Measurements from ENCODE around the gene IGSF23.

IGSF23 gene

DNA sequence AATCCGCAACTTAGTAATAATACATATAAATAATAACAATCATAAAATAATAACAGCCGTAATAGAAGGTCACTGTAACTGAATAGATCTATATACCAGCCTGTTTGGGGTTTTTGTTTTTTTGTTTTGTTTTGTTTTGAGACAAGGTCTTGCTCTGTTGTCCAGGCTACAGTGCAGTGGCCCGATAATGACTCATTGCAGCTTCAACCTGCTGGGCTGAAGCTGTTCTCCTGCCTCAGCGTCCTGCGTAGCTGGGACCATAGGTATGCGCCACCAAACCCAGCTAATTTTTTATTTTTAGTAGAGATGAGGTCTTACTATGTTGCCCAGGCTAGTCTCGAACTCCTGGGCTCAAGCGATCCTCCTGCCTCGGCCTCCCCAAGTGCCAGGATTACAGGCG, 950 bp downstream of the IGSF23 start:
- H3K27ac ChIP-seq (replicated peaks; ENCODE audit: low read length): no peak overlapping the region
- no peaks in the 10 kb centered on the region for H3K36me3 ChIP-seq (replicated peaks in 1 of 2; ENCODE audit: control insufficient read depth in 2 of 2, insufficient read depth in 2 of 2, low read length in 2 of 2)
- H3K9me3 ChIP-seq (replicated peaks in 1 of 2; ENCODE audit: control insufficient read depth in 2 of 2, insufficient read depth in 1 of 2, low read depth in 1 of 2, low read length in 2 of 2): no peaks in the 10 kb centered on the region
- H2BK5ac ChIP-seq (ENCODE audit: low read length): no peak overlapping the region
- no peak overlapping the region for H3K14ac ChIP-seq (ENCODE audit: low read length)
- no peak overlapping the region for H2AK5ac ChIP-seq (ENCODE audit: low read depth, low read length)
- no peak overlapping the region for H3K4ac ChIP-seq (ENCODE audit: low read length)
- DNase-seq (ENCODE audit: low spot score): no peak
- no peak overlapping the region for H3K18ac ChIP-seq (ENCODE audit: low read length)
- no CpG with 5 or more reads among the region's 10 CpGs for WGBS, 2 donors (ENCODE audit: extremely low coverage in 2 of 2, insufficient read length in 2 of 2, insufficient replicate concordance in 1 of 2)
- H3K4me3 ChIP-seq (ENCODE audit: low read length in 2 of 2): no peak overlapping the region
- H3K9ac ChIP-seq (ENCODE audit: low read depth, low read length, poor library complexity): no peak overlapping the region
- H4K91ac ChIP-seq (ENCODE audit: low read depth, low read length, poor library complexity): no peak overlapping the region
- H2BK120ac ChIP-seq (ENCODE audit: low read depth, low read length): no peak overlapping the region
- no peak overlapping the region for H2BK15ac ChIP-seq (ENCODE audit: low read length)
- H3K4me1 ChIP-seq (ENCODE audit: control insufficient read depth in 2 of 2, insufficient read depth in 1 of 2, low read depth in 1 of 2, low read length in 2 of 2): no peaks in the 10 kb centered on the region
- no peak overlapping the region for H4K8ac ChIP-seq (ENCODE audit: low read depth, low read length)
- no peak overlapping the region for H3K4me2 ChIP-seq (ENCODE audit: insufficient read depth, low read length, poor library complexity, severe bottlenecking)
- H3K27me3 ChIP-seq (ENCODE audit: control insufficient read depth in 3 of 3, insufficient read depth in 3 of 3, low read depth in 1 of 3, low read length in 3 of 3): no peaks in the 10 kb centered on the region
- no peak overlapping the region for H3K23ac ChIP-seq (ENCODE audit: low read depth, low read length, poor library complexity)
- H2BK12ac ChIP-seq (ENCODE audit: low read length): no peak overlapping the region
- H3K79me1 ChIP-seq (ENCODE audit: low read depth, low read length): no peaks in the 10 kb centered on the region
- no peak overlapping the region for H2AFZ ChIP-seq (ENCODE audit: low read length)

GRCh38 chr19:44615863-44616247, 2.5 kb downstream of the IGSF23 start:
- Histone ChIP-seq H2AFZ (ENCODE audit: low read length) (no peak overlapping the region), H4K91ac (ENCODE audit: low read depth, low read length, poor library complexity) (no peak overlapping the region), H3K4ac (ENCODE audit: low read length) (no peak overlapping the region), H3K14ac (ENCODE audit: low read length) (no peak overlapping the region), H3K4me3 (ENCODE audit: low read length in 2 of 2) (no peak overlapping the region), H3K79me1 (ENCODE audit: low read depth, low read length) (no peaks in the 10 kb centered on the region), H3K9me3 (replicated peaks in 1 of 2; ENCODE audit: control insufficient read depth in 2 of 2, insufficient read depth in 1 of 2, low read depth in 1 of 2, low read length in 2 of 2) (no peaks in the 10 kb centered on the region), H3K23ac (ENCODE audit: low read depth, low read length, poor library complexity) (no peak overlapping the region), H3K27me3 (ENCODE audit: control insufficient read depth in 3 of 3, insufficient read depth in 3 of 3, low read depth in 1 of 3, low read length in 3 of 3) (no peaks in the 10 kb centered on the region), H2BK120ac (ENCODE audit: low read depth, low read length) (no peak overlapping the region), H4K8ac (ENCODE audit: low read depth, low read length) (no peak overlapping the region), H3K4me2 (ENCODE audit: insufficient read depth, low read length, poor library complexity, severe bottlenecking) (no peak overlapping the region), H2AK5ac (ENCODE audit: low read depth, low read length) (no peak overlapping the region), H3K27ac (replicated peaks; ENCODE audit: low read length) (no peak overlapping the region), H2BK15ac (ENCODE audit: low read length) (no peak overlapping the region), H3K4me1 (ENCODE audit: control insufficient read depth in 2 of 2, insufficient read depth in 1 of 2, low read depth in 1 of 2, low read length in 2 of 2) (no peaks in the 10 kb centered on the region), H3K9ac (ENCODE audit: low read depth, low read length, poor library complexity) (no peak overlapping the region), H2BK5ac (ENCODE audit: low read length) (no peak overlapping the region), H2BK12ac (ENCODE audit: low read length) (no peak overlapping the region), H3K18ac (ENCODE audit: low read length) (no peak overlapping the region), H3K36me3 (replicated peaks in 1 of 2; ENCODE audit: control insufficient read depth in 2 of 2, insufficient read depth in 2 of 2, low read length in 2 of 2) (no peaks in the 10 kb centered on the region)
- no peak for DNase-seq (ENCODE audit: low spot score)
- WGBS, 2 donors (ENCODE audit: extremely low coverage in 2 of 2, insufficient read length in 2 of 2, insufficient replicate concordance in 1 of 2): no CpG with 5 or more reads among the region's 5 CpGs

DNA sequence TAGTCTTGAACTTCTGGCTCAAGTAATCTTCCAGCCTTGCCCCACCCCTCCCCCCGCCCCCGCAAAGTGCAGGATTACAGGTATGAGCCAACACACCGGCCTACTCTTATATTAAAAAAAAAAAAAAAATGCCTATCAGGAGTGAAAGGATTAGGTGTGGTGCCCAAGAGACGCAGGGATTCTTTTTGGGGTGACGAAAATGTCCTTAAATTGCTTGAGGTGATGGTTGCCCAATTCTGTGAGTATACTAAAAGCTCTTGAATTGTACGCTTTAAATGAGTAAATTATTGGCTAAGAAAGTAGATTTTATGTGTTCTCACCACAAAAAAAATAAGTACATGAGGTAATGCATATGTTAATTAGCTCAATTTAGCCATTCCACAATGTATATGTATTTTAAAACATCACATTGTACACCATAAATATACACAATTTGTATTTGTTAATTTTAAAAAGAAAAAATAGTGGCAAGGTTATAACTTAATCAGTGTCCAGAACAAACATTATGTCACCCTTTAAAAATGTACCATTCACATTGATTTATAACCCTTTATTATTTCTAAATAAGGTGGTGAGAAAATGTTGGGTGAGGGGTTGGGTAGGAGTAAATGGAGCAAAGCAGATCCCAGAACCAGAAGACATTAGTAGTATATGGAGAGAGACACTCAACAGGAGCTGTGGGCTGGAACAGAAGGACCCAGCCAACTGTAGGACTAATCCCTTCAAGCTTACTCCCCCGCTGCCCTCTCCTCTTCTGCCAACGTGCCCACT, 3.9 kb downstream of the IGSF23 start:
- H3K4me3 ChIP-seq (ENCODE audit: low read length in 2 of 2): no peak overlapping the region
- H2BK12ac ChIP-seq (ENCODE audit: low read length): no peak overlapping the region
- H3K9me3 ChIP-seq (replicated peaks in 1 of 2; ENCODE audit: control insufficient read depth in 2 of 2, insufficient read depth in 1 of 2, low read depth in 1 of 2, low read length in 2 of 2): no peaks in the 10 kb centered on the region
- H3K4me2 ChIP-seq (ENCODE audit: insufficient read depth, low read length, poor library complexity, severe bottlenecking): no peak overlapping the region
- no peak overlapping the region for H2BK120ac ChIP-seq (ENCODE audit: low read depth, low read length)
- H3K14ac ChIP-seq (ENCODE audit: low read length): no peak overlapping the region
- no peak overlapping the region for H3K9ac ChIP-seq (ENCODE audit: low read depth, low read length, poor library complexity)
- WGBS, 2 donors (ENCODE audit: extremely low coverage in 2 of 2, insufficient read length in 2 of 2, insufficient replicate concordance in 1 of 2): no CpG with 5 or more reads among the region's 8 CpGs
- no peak overlapping the region for H3K18ac ChIP-seq (ENCODE audit: low read length)
- no peak for DNase-seq (ENCODE audit: low spot score)
- H2BK15ac ChIP-seq (ENCODE audit: low read length): no peak overlapping the region
- H3K4me1 ChIP-seq (ENCODE audit: control insufficient read depth in 2 of 2, insufficient read depth in 1 of 2, low read depth in 1 of 2, low read length in 2 of 2): no peaks in the 10 kb centered on the region
- H3K4ac ChIP-seq (ENCODE audit: low read length): no peak overlapping the region
- no peaks in the 10 kb centered on the region for H3K79me1 ChIP-seq (ENCODE audit: low read depth, low read length)
- no peak overlapping the region for H3K27ac ChIP-seq (replicated peaks; ENCODE audit: low read length)
- H2AFZ ChIP-seq (ENCODE audit: low read length): no peak overlapping the region
- H4K91ac ChIP-seq (ENCODE audit: low read depth, low read length, poor library complexity): no peak overlapping the region
- no peak overlapping the region for H4K8ac ChIP-seq (ENCODE audit: low read depth, low read length)
- H3K36me3 ChIP-seq (replicated peaks in 1 of 2; ENCODE audit: control insufficient read depth in 2 of 2, insufficient read depth in 2 of 2, low read length in 2 of 2): no peaks in the 10 kb centered on the region
- H3K23ac ChIP-seq (ENCODE audit: low read depth, low read length, poor library complexity): no peak overlapping the region
- H2AK5ac ChIP-seq (ENCODE audit: low read depth, low read length): no peak overlapping the region
- H3K27me3 ChIP-seq (ENCODE audit: control insufficient read depth in 3 of 3, insufficient read depth in 3 of 3, low read depth in 1 of 3, low read length in 3 of 3): no peaks in the 10 kb centered on the region
- no peak overlapping the region for H2BK5ac ChIP-seq (ENCODE audit: low read length)

DNA sequence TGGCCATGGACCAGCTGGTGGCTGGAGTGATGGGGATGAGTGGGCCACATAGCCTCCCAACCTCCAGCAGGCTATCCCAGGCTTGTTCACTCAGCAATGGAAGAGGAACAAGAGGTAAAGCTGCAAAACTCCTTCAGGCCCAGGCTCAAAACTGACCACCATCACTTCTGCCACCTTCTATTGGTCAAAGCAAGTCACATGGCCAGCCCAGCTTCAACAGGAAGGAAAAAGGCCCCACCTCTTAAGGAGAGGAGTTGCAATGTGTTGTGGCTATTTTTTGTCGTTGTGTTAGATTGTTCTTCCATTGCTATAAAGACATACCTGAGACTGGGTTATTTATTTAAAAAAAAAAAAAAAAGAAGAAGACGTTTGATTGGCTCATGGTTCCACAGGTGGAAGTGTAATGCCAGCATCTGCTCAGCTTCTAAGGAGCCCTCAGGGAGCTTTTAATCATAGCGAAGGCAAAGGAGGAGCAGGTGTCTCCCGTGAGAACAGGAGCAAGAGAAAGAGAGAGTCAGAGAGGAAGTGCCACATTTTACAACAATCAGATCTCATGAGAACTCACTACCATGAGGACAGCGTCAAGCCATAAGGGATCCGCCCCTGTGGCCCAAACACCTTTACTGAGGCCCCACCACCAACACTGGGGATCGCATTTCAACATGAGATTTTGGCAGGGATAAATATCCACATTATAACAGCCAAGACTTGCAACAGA, 5.4 kb downstream of the IGSF23 start:
- Histone ChIP-seq H3K4me1 (ENCODE audit: control insufficient read depth in 2 of 2, insufficient read depth in 1 of 2, low read depth in 1 of 2, low read length in 2 of 2) (no peaks in the 10 kb centered on the region), H3K4me3 (ENCODE audit: low read length in 2 of 2) (no peak overlapping the region), H3K4ac (ENCODE audit: low read length) (no peak overlapping the region), H3K9me3 (replicated peaks in 1 of 2; ENCODE audit: control insufficient read depth in 2 of 2, insufficient read depth in 1 of 2, low read depth in 1 of 2, low read length in 2 of 2) (no peaks in the 10 kb centered on the region), H3K14ac (ENCODE audit: low read length) (no peak overlapping the region), H2BK12ac (ENCODE audit: low read length) (no peak overlapping the region), H3K23ac (ENCODE audit: low read depth, low read length, poor library complexity) (no peak overlapping the region), H3K79me1 (ENCODE audit: low read depth, low read length) (no peaks in the 10 kb centered on the region), H2AFZ (ENCODE audit: low read length) (no peak overlapping the region), H4K91ac (ENCODE audit: low read depth, low read length, poor library complexity) (no peak overlapping the region), H3K9ac (ENCODE audit: low read depth, low read length, poor library complexity) (no peak overlapping the region), H2AK5ac (ENCODE audit: low read depth, low read length) (no peak overlapping the region), H2BK120ac (ENCODE audit: low read depth, low read length) (no peak overlapping the region), H4K8ac (ENCODE audit: low read depth, low read length) (no peak overlapping the region), H3K36me3 (replicated peaks in 1 of 2; ENCODE audit: control insufficient read depth in 2 of 2, insufficient read depth in 2 of 2, low read length in 2 of 2) (no peaks in the 10 kb centered on the region), H3K27ac (replicated peaks; ENCODE audit: low read length) (no peak overlapping the region), H3K18ac (ENCODE audit: low read length) (no peak overlapping the region), H3K27me3 (ENCODE audit: control insufficient read depth in 3 of 3, insufficient read depth in 3 of 3, low read depth in 1 of 3, low read length in 3 of 3) (no peaks in the 10 kb centered on the region), H2BK15ac (ENCODE audit: low read length) (no peak overlapping the region), H2BK5ac (ENCODE audit: low read length) (no peak overlapping the region), H3K4me2 (ENCODE audit: insufficient read depth, low read length, poor library complexity, severe bottlenecking) (no peak overlapping the region)
- WGBS, 2 donors (ENCODE audit: extremely low coverage in 2 of 2, insufficient read length in 2 of 2, insufficient replicate concordance in 1 of 2): no CpG with 5 or more reads among the region's 7 CpGs
- no peak for DNase-seq (ENCODE audit: low spot score)
